HepG2 (cell line): ENCODE measurements around the gene NUDT13. TPM values are rescaled to one million over a fixed set of nuclear protein-coding genes. Genes with fewer than 3 reads are reported as not detected.

ENCODE experiments used
- BORCS8-MEF2B ChIP-seq: sonication (generic); formaldehyde crosslinking; IDR thresholded peaks from 2 replicates; pipeline ENCODE4 v1.8.0; 2022; ENCODE audit warnings: mild to moderate bottlenecking, missing genetic modification reagents
- CREB1 ChIP-seq, 2 experiments: fragments of 450-650 bp in 1 of 2; IDR thresholded peaks; 2 replicates each; pipeline ENCODE4 v1.6.1; 2016 to 2017; ENCODE audit warnings: control low read depth in 1 of 2, mild to moderate bottlenecking in 1 of 2, missing compliant biosample characterization in 1 of 2, missing genetic modification characterization in 1 of 2
- ETV5 ChIP-seq: IDR thresholded peaks from 2 replicates; pipeline ENCODE4 v1.6.1; 2018; ENCODE audit warnings: missing biosample characterization, missing genetic modification reagents, inconsistent platforms, borderline replicate concordance
- FOXJ3 ChIP-seq: sonication (generic); formaldehyde crosslinking; IDR thresholded peaks from 2 replicates; pipeline ENCODE4 v1.4.0; 2020; ENCODE audit warnings: missing genetic modification reagents, mild to moderate bottlenecking, borderline replicate concordance
- FOXK2 ChIP-seq: fragments of 450-650 bp; IDR thresholded peaks from 2 replicates; pipeline ENCODE4 v1.6.1; 2016
- HNRNPUL1 ChIP-seq: fragments of 200-400 bp; formaldehyde crosslinking; IDR thresholded peaks from 2 replicates; pipeline ENCODE4 v1.6.1; 2017; ENCODE audit warnings: low read depth, mild to moderate bottlenecking, low read length, moderate library complexity
- KDM6A ChIP-seq: IDR thresholded peaks from 2 replicates; pipeline ENCODE4 v1.6.1; 2016; ENCODE audit warnings: low read depth
- MEF2D ChIP-seq: sonication (generic); formaldehyde crosslinking; IDR thresholded peaks from 2 replicates; pipeline ENCODE4 v1.5.1; 2020; ENCODE audit warnings: mild to moderate bottlenecking, missing genetic modification reagents
- MYNN ChIP-seq: sonication (generic); formaldehyde crosslinking; IDR thresholded peaks from 2 replicates; pipeline ENCODE4 v1.4.0; 2020; ENCODE audit warnings: mild to moderate bottlenecking, low read depth, missing genetic modification reagents
- NR2F6 ChIP-seq, 2 experiments: IDR thresholded peaks; 2 replicates each; pipeline ENCODE4 v1.6.1; 2016; ENCODE audit warnings: antibody characterized with exemption in 1 of 2, mild to moderate bottlenecking in 1 of 2
- POLR2G ChIP-seq: fragments of 200-400 bp; formaldehyde crosslinking; IDR thresholded peaks from 2 replicates; pipeline ENCODE4 v1.6.1; 2018; ENCODE audit warnings: mild to moderate bottlenecking, low read depth, low read length, moderate library complexity
- RARA ChIP-seq: IDR thresholded peaks from 2 replicates; pipeline ENCODE4 v1.6.1; 2016; ENCODE audit warnings: missing genetic modification reagents, missing compliant biosample characterization
- RFXAP ChIP-seq: sonication (generic); formaldehyde crosslinking; IDR thresholded peaks from 2 replicates; pipeline ENCODE4 v1.4.0; 2020; ENCODE audit warnings: missing genetic modification reagents, borderline replicate concordance
- SP1 ChIP-seq, 2 experiments: fragments of 450-650 bp in 1 of 2; sonication (generic) in 1 of 2; formaldehyde crosslinking in 1 of 2; IDR thresholded peaks; 2 replicates each; pipeline versions ENCODE4 v1.4.0 to v1.6.1; 2016 to 2020; ENCODE audit warnings: missing genetic modification reagents in 1 of 2
- THAP11 ChIP-seq: IDR thresholded peaks from 2 replicates; pipeline ENCODE4 v1.6.1; 2016; ENCODE audit warnings: missing biosample characterization, missing genetic modification reagents
- ZIK1 ChIP-seq: sonication (generic); formaldehyde crosslinking; IDR thresholded peaks from 2 replicates; pipeline ENCODE4 v1.5.0; 2020; ENCODE audit warnings: mild to moderate bottlenecking, low read depth, missing genetic modification reagents, borderline replicate concordance
- ZNF292 ChIP-seq: sonication (generic); formaldehyde crosslinking; IDR thresholded peaks from 2 replicates; pipeline ENCODE4 v1.8.1; 2022; ENCODE audit warnings: mild to moderate bottlenecking, low read depth, missing genetic modification reagents, borderline replicate concordance
- ZNF33A ChIP-seq: sonication (generic); formaldehyde crosslinking; IDR thresholded peaks from 2 replicates; pipeline ENCODE4 v1.5.1; 2020; ENCODE audit warnings: missing genetic modification reagents, mild to moderate bottlenecking, moderate library complexity, borderline replicate concordance
- ZNF34 ChIP-seq: sonication (generic); formaldehyde crosslinking; IDR thresholded peaks from 2 replicates; pipeline ENCODE4 v1.4.0; 2020; ENCODE audit warnings: mild to moderate bottlenecking, missing genetic modification reagents, borderline replicate concordance
- ZNF674 ChIP-seq: sonication (generic); formaldehyde crosslinking; IDR thresholded peaks from 2 replicates; pipeline ENCODE4 v1.5.0; 2020; ENCODE audit warnings: low read depth, mild to moderate bottlenecking, missing genetic modification reagents
- ZNF713 ChIP-seq: sonication (generic); formaldehyde crosslinking; IDR thresholded peaks from 2 replicates; pipeline ENCODE4 v1.4.0; 2020; ENCODE audit warnings: mild to moderate bottlenecking, missing genetic modification reagents
- polyA plus RNA-seq, 8 experiments: library from polyadenylated mRNA; depleted of rRNA in 3 of 8; stranded (reverse) in 7 of 8; unstranded in 1 of 8; fragments of >200 nt; fragmentation: Illumina TruSeq in 4 of 8; extraction: Trizol in 4 of 8; gene quantifications; 2 replicates each; pipeline versions ENCODE4 v1.2.1 to v1.2.3, GENCODE V29; 2011 to 2016; ENCODE audit warnings: low read depth in 4 of 8, missing spikeins in 1 of 8, mixed read lengths in 1 of 8; ENCODE audit not compliant: insufficient read depth in 1 of 8
- total RNA-seq, 5 experiments: library from RNA; depleted of rRNA; stranded (reverse); fragments of >200 nt; fragmentation: Illumina TruSeq; extraction: Trizol; gene quantifications; 2 replicates each; pipeline ENCODE4 v1.2.3, GENCODE V29; 2016; ENCODE audit warnings: low read depth in 1 of 5
- TF ChIP-seq, protein P1 (sequence below): sonication (generic); formaldehyde crosslinking; IDR thresholded peaks from 2 replicates; pipeline ENCODE4 v1.4.0; 2020; ENCODE audit warnings: missing genetic modification reagents, mild to moderate bottlenecking, borderline replicate concordance
- TF ChIP-seq, protein P2 (sequence below): sonication (generic); formaldehyde crosslinking; IDR thresholded peaks from 2 replicates; pipeline ENCODE4 v1.4.0; 2020; ENCODE audit warnings: missing genetic modification reagents
- TF ChIP-seq, protein P3 (sequence below): sonication (generic); formaldehyde crosslinking; conservative IDR thresholded peaks from 2 replicates; pipeline ENCODE4 v1.5.0; 2020; ENCODE audit warnings: missing genetic modification reagents

Gene NUDT13
- total and polyA plus RNA-seq, 2 of the 13 experiments (the other 11 are each of a cell fraction or from before 2014, with no cell fraction given) = 4.2 to 6.5 TPM

DNA sequence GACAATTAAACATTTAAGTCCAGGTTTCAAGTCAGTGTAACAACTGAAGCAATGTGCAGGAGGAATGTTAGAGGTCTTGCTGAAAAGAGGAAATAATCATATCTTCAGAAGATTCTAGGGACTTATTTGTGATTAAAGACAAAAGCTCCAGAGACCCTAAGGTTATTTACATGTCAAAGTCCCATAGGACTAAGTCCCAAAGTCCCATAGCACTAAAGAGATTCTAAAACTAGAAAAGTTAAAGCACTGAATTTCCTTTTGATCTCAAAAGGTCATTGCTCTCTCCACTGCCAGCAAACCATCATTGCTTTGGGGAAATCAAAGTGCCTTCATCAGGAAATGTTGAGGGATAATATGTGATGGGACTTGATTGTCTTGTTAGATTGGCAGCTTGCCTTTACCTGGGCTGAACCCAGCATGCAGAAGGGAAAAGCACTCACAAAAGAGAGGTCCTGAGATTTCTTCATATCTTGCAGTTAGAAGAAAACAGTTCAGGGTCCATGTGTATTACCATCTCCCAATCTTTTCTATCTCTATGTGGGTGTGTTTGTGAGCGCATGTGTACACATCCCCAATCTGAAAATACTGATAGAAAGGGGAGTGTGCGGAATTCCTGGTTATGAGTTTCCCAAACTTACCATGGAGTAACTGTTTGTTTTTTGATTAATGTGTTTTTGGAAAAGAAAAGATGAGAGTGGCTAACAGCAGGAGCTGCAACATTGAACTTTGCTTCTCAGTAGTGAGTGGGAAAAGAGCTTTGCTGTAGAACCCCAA lies 21.8 kb downstream of the NUDT13 start (continued):
- TF ChIP-seq, protein P1, sequence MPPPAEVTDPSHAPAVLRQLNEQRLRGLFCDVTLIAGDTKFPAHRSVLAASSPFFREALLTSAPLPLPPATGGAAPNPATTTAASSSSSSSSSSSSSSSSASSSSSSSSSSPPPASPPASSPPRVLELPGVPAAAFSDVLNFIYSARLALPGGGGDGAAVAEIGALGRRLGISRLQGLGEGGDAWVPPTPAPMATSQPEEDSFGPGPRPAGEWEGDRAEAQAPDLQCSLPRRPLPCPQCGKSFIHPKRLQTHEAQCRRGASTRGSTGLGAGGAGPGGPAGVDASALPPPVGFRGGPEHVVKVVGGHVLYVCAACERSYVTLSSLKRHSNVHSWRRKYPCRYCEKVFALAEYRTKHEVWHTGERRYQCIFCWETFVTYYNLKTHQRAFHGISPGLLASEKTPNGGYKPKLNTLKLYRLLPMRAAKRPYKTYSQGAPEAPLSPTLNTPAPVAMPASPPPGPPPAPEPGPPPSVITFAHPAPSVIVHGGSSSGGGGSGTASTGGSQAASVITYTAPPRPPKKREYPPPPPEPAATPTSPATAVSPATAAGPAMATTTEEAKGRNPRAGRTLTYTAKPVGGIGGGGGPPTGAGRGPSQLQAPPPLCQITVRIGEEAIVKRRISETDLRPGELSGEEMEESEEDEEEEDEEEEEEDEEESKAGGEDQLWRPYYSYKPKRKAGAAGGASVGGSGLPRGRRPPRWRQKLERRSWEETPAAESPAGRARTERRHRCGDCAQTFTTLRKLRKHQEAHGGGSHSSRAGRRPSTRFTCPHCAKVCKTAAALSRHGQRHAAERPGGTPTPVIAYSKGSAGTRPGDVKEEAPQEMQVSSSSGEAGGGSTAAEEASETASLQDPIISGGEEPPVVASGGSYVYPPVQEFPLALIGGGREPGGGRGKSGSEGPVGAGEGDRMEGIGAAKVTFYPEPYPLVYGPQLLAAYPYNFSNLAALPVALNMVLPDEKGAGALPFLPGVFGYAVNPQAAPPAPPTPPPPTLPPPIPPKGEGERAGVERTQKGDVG (CRISPR knock-in tag) = no peak
- TF ChIP-seq SP1 (IDR thresholded peaks at IDR 0.05) = no peak
- TF ChIP-seq SP1 (CRISPR knock-in tag; IDR thresholded peaks at IDR 0.05) = no peak
- TF ChIP-seq, protein P2, sequence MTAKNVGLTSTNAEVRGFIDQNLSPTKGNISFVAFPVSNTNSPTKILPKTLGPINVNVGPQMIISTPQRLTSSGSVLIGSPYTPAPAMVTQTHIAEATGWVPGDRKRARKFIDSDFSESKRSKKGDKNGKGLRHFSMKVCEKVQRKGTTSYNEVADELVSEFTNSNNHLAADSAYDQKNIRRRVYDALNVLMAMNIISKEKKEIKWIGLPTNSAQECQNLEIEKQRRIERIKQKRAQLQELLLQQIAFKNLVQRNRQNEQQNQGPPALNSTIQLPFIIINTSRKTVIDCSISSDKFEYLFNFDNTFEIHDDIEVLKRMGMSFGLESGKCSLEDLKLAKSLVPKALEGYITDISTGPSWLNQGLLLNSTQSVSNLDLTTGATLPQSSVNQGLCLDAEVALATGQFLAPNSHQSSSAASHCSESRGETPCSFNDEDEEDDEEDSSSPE (CRISPR knock-in tag) = 0 out of 2 replicates have a peak, but pooled peaks have one; percentile 34
- TF ChIP-seq FOXK2 = peak; percentile 75; the same call in 1 of the 2 replicates
- TF ChIP-seq MYNN = no peak
- TF ChIP-seq HNRNPUL1 = no peak
- no peak for TF ChIP-seq ZNF33A (CRISPR knock-in tag)
- peak; percentile 93; the same call in 1 of the 2 replicates for TF ChIP-seq FOXJ3 (CRISPR knock-in tag)
- no peak for TF ChIP-seq ZNF713
- TF ChIP-seq, protein P3, sequence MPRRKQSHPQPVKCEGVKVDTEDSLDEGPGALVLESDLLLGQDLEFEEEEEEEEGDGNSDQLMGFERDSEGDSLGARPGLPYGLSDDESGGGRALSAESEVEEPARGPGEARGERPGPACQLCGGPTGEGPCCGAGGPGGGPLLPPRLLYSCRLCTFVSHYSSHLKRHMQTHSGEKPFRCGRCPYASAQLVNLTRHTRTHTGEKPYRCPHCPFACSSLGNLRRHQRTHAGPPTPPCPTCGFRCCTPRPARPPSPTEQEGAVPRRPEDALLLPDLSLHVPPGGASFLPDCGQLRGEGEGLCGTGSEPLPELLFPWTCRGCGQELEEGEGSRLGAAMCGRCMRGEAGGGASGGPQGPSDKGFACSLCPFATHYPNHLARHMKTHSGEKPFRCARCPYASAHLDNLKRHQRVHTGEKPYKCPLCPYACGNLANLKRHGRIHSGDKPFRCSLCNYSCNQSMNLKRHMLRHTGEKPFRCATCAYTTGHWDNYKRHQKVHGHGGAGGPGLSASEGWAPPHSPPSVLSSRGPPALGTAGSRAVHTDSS (CRISPR knock-in tag) = no peak
- no peak for TF ChIP-seq POLR2G
- TF ChIP-seq ZNF674 (CRISPR knock-in tag) = no peak
- TF ChIP-seq ETV5 (CRISPR knock-in tag) = no peak
- TF ChIP-seq THAP11 = peak; percentile 73
- TF ChIP-seq RFXAP (CRISPR knock-in tag) = peak; percentile 63; the same call in 1 of the 2 replicates
- peak; percentile 93 for TF ChIP-seq MEF2D (CRISPR knock-in tag)
- peak; percentile 72 for TF ChIP-seq NR2F6 (IDR thresholded peaks at IDR 0.05)
- peak; percentile 76 for TF ChIP-seq NR2F6 (CRISPR knock-in tag; IDR thresholded peaks at IDR 0.05)
- TF ChIP-seq ZNF34 (CRISPR knock-in tag) = no peak
- peak; percentile 65 for TF ChIP-seq KDM6A (CRISPR knock-in tag)
- TF ChIP-seq BORCS8-MEF2B (CRISPR knock-in tag) = no peak
- TF ChIP-seq ZNF292 (CRISPR knock-in tag) = peak; percentile 74; the same call in 1 of the 2 replicates
- no peak for TF ChIP-seq ZIK1 (CRISPR knock-in tag)
- TF ChIP-seq RARA (CRISPR knock-in tag) = peak; percentile 73
- no peak for TF ChIP-seq CREB1 (IDR thresholded peaks at IDR 0.05)
- peak; percentile 57 for TF ChIP-seq CREB1 (CRISPR knock-in tag; IDR thresholded peaks at IDR 0.05)
